ENCODE results near the gene ABL1. TPM values are rescaled to one million over a fixed set of nuclear protein-coding genes. Genes with fewer than 3 reads are reported as not detected.

ABL1 gene
- total RNA-seq, 1 experiment from 2014 or later, result 83.6 TPM

- no CpG with 5 or more reads among the region's 6 CpGs for WGBS (ENCODE audit: extremely low coverage, insufficient read length, low lambda C conversion rate)
- H2BK120ac ChIP-seq (ENCODE audit: low read depth, low read length, poor library complexity, severe bottlenecking), result no peak overlapping the region
- H2BK5ac ChIP-seq (ENCODE audit: insufficient read length, low read length), result no peak overlapping the region
- H3K56ac ChIP-seq (ENCODE audit: insufficient read length, low read depth, low read length), result no peak overlapping the region
- Mint-ChIP-seq H3K4me3 (no peak overlapping the region), H3K27me3 (ENCODE audit: low read depth) (no peaks in the 10 kb centered on the region), H3K9me3 (no peaks in the 10 kb centered on the region), H3K36me3 (ENCODE audit: insufficient read depth in 1 of 3, low read depth in 3 of 3) (peaks cover 13 to 45% (median 42%) of the 10 kb centered on the region in 3 experiments; a peak in 6 of 7 replicates), H3K4me1 (peaks cover 7 to 9% of the 10 kb centered on the region in 2 experiments; a peak in 3 of 4 replicates), H3K27ac (no peak overlapping the region; a peak in 1 of 7 replicates)
- H2BK15ac ChIP-seq (ENCODE audit: low read depth, low read length), result no peak overlapping the region
- H3K9me3 ChIP-seq (ENCODE audit: control insufficient read depth, low read depth, low read length), result no peaks in the 10 kb centered on the region
- H3K9ac ChIP-seq (ENCODE audit: extremely low read depth, insufficient read length, low read length), result no peak overlapping the region
- no peak overlapping the region for H3K14ac ChIP-seq (ENCODE audit: insufficient read depth, low read length)
- H4K20me1 ChIP-seq (ENCODE audit: control insufficient read depth, insufficient read depth, insufficient read length), result no peaks in the 10 kb centered on the region
- no peak overlapping the region for H2AFZ ChIP-seq (ENCODE audit: low read length)
- H3K4me2 ChIP-seq (ENCODE audit: insufficient read depth, insufficient read length, low read length), result no peak overlapping the region
- H2AK5ac ChIP-seq (ENCODE audit: insufficient read length, low read length), result no peak overlapping the region
- no peak overlapping the region for H2BK12ac ChIP-seq (ENCODE audit: insufficient read length, low read depth, low read length)
- no peak overlapping the region for H2BK20ac ChIP-seq (ENCODE audit: low read depth, low read length, poor library complexity, severe bottlenecking)
- H3K79me1 ChIP-seq (ENCODE audit: insufficient read depth, low read depth, low read length, poor library complexity, severe bottlenecking), result no peaks in the 10 kb centered on the region
- H3K27me3 ChIP-seq (ENCODE audit: insufficient read depth, low read length), result no peaks in the 10 kb centered on the region
- DNase-seq, result no peak
- H3K18ac ChIP-seq (ENCODE audit: insufficient read length, low read depth, low read length), result no peak overlapping the region
- no peak overlapping the region for H3T11ph ChIP-seq (ENCODE audit: low read length)
- H3K4me1 ChIP-seq (ENCODE audit: insufficient read depth, low read length), result 0 out of 2 replicates have a peak, but pooled peaks cover 2% of the 10 kb centered on the region
- TF ChIP-seq CTCF (conservative IDR thresholded peaks at IDR 0.05), result no peak
- no peak overlapping the region for H3K4ac ChIP-seq (ENCODE audit: low read depth, low read length)
- peaks cover 2% of the 10 kb centered on the region; the same call in 1 of the 2 replicates for H3K79me2 ChIP-seq (ENCODE audit: insufficient read depth, low read length)
- H4K91ac ChIP-seq (ENCODE audit: insufficient read length, low read depth, low read length), result no peak overlapping the region
- H3K23me2 ChIP-seq (ENCODE audit: insufficient read length, low read depth, low read length, poor library complexity, severe bottlenecking), result no peaks in the 10 kb centered on the region
- no peak overlapping the region for H3K23ac ChIP-seq (ENCODE audit: insufficient read length, low read depth, low read length)
- H4K8ac ChIP-seq (replicated peaks; ENCODE audit: insufficient read length, low read depth, low read length), result no peak overlapping the region
- H4K5ac ChIP-seq (ENCODE audit: insufficient read length, low read depth, low read length), result no peak overlapping the region
- no peak overlapping the region for H3K27ac ChIP-seq (ENCODE audit: insufficient read length, low read depth, low read length)
These were observed 29.5 kb downstream of the ABL1 start for GRCh38 chr9:130864541-130864940.
